WTC11 (cell line): ENCODE measurements around the gene DCAF6. TPM values are rescaled to one million over a fixed set of nuclear protein-coding genes. Genes with fewer than 3 reads are reported as not detected.

ENCODE experiments used
- ATAC-seq: fragments of 200-7000 bp; cut with Tn5 transposase; 2 replicates; pipeline ENCODE4 v1.10.0; 2021; ENCODE audit warnings: mild to moderate bottlenecking, moderate library complexity
- CTCF ChIA-PET: fragments of 300-600 bp; sonication (Branson Sonifier 250); formaldehyde crosslinking; loops from one replicate; lab custom pipeline; 2021; ENCODE audit warnings: antibody characterized with exemption; lab: Charles Lee
- POLR2A ChIA-PET: fragments of 350-600 bp; sonication (Branson Sonifier 250); formaldehyde crosslinking; loops from one replicate; lab custom pipeline; 2021; ENCODE audit warnings: antibody characterized with exemption; lab: Charles Lee
- DNase-seq: peaks from one replicate; pipeline ENCODE4 v3.0.0; 2021; ENCODE audit warnings: low spot score
- H3K27ac Mint-ChIP-seq: 2 replicates; pipeline ENCODE4 v1.8.0; 2021; ENCODE audit warnings: mixed read lengths
- H3K27me3 Mint-ChIP-seq: 2 replicates; pipeline ENCODE4 v1.8.0; 2021; ENCODE audit warnings: low read depth, mild to moderate bottlenecking, moderate library complexity, mixed read lengths
- H3K36me3 Mint-ChIP-seq: 2 replicates; pipeline ENCODE4 v1.8.0; 2021; ENCODE audit warnings: mixed read lengths
- H3K4me1 Mint-ChIP-seq: 2 replicates; pipeline ENCODE4 v1.8.0; 2022; ENCODE audit warnings: mixed read lengths
- H3K4me3 Mint-ChIP-seq: 2 replicates; pipeline ENCODE4 v1.8.0; 2021; ENCODE audit warnings: mild to moderate bottlenecking, moderate library complexity, mixed read lengths
- H3K9me3 Mint-ChIP-seq: 2 replicates; pipeline ENCODE4 v1.8.0; 2021; ENCODE audit warnings: mixed read lengths
- CREM ChIP-seq: sonication (generic); formaldehyde crosslinking; IDR thresholded peaks from 2 replicates; pipeline ENCODE4 v1.8.1; 2022; ENCODE audit warnings: mild to moderate bottlenecking, missing genetic modification reagents, moderate library complexity
- GABPB1 ChIP-seq: sonication (generic); formaldehyde crosslinking; IDR thresholded peaks from 2 replicates; pipeline ENCODE4 v1.8.1; 2023; ENCODE audit warnings: mild to moderate bottlenecking, missing genetic modification reagents
- GRHL2 ChIP-seq: fragments of 250-450 bp; sonication (Bioruptor Pico); IDR thresholded peaks from 2 replicates; pipeline ENCODE4 v1.8.0; 2022; ENCODE audit warnings: mild to moderate bottlenecking, moderate library complexity; ENCODE audit not compliant: insufficient replicate concordance, severe bottlenecking
- JUN ChIP-seq: sonication (generic); formaldehyde crosslinking; IDR thresholded peaks from 2 replicates; pipeline ENCODE4 v1.8.0; 2023; ENCODE audit warnings: mild to moderate bottlenecking, missing genetic modification reagents
- NFE2L1 ChIP-seq: sonication (generic); formaldehyde crosslinking; IDR thresholded peaks from 2 replicates; pipeline ENCODE4 v1.8.1; 2023; ENCODE audit warnings: missing genetic modification reagents
- NR1H2 ChIP-seq: sonication (generic); formaldehyde crosslinking; IDR thresholded peaks from 2 replicates; pipeline ENCODE4 v1.9.0; 2021; ENCODE audit warnings: mild to moderate bottlenecking, moderate library complexity, missing genetic modification reagents
- PRDM15 ChIP-seq: sonication (generic); formaldehyde crosslinking; IDR thresholded peaks from 2 replicates; pipeline ENCODE4 v1.8.0; 2022; ENCODE audit warnings: missing genetic modification reagents
- SMAD3 ChIP-seq: sonication (generic); formaldehyde crosslinking; IDR thresholded peaks from 2 replicates; pipeline ENCODE4 v1.8.0; 2022; ENCODE audit warnings: missing genetic modification reagents, mild to moderate bottlenecking, borderline replicate concordance
- TEAD4 ChIP-seq: sonication (generic); formaldehyde crosslinking; IDR thresholded peaks from 2 replicates; pipeline ENCODE4 v1.8.0; 2022; ENCODE audit warnings: mild to moderate bottlenecking, missing genetic modification reagents
- TP53 ChIP-seq: sonication (generic); formaldehyde crosslinking; IDR thresholded peaks from 2 replicates; pipeline ENCODE4 v1.8.1; 2023; ENCODE audit warnings: mild to moderate bottlenecking, missing genetic modification reagents
- ZNF219 ChIP-seq: sonication (generic); formaldehyde crosslinking; IDR thresholded peaks from 2 replicates; pipeline ENCODE4 v1.8.0; 2023; ENCODE audit warnings: missing genetic modification reagents, mild to moderate bottlenecking, borderline replicate concordance
- ZNF232 ChIP-seq: sonication (generic); formaldehyde crosslinking; IDR thresholded peaks from 2 replicates; pipeline ENCODE4 v1.8.0; 2022; ENCODE audit warnings: mild to moderate bottlenecking, missing genetic modification reagents
- ZNF317 ChIP-seq: sonication (generic); formaldehyde crosslinking; IDR thresholded peaks from 2 replicates; pipeline ENCODE4 v1.8.1; 2023; ENCODE audit warnings: low read depth, mild to moderate bottlenecking, moderate library complexity, missing genetic modification reagents, borderline replicate concordance
- ZNF416 ChIP-seq: fragments of 250-450 bp; sonication (Bioruptor Pico); IDR thresholded peaks from 2 replicates; pipeline ENCODE4 v1.9.0; 2021; ENCODE audit warnings: mild to moderate bottlenecking, inconsistent platforms
- ZNF423 ChIP-seq: fragments of 250-450 bp; sonication (Bioruptor Pico); IDR thresholded peaks from 2 replicates; pipeline ENCODE4 v2.1.2; 2022; ENCODE audit warnings: mild to moderate bottlenecking, moderate library complexity
- total RNA-seq: library from RNA; stranded (reverse); gene quantifications from 3 replicates; pipeline ENCODE4 v1.2.3, GENCODE V29; 2021
- TF ChIP-seq, protein P1 (sequence below): sonication (generic); formaldehyde crosslinking; IDR thresholded peaks from 2 replicates; pipeline ENCODE4 v1.8.1; 2022; ENCODE audit warnings: mild to moderate bottlenecking, moderate library complexity, missing genetic modification reagents
- TF ChIP-seq, protein P2 (sequence below): sonication (generic); formaldehyde crosslinking; IDR thresholded peaks from 2 replicates; pipeline ENCODE4 v1.8.1; 2023; ENCODE audit warnings: mild to moderate bottlenecking, missing genetic modification reagents, moderate library complexity
- TF ChIP-seq, protein P3 (sequence below): sonication (generic); formaldehyde crosslinking; IDR thresholded peaks from 2 replicates; pipeline ENCODE4 v1.8.1; 2022; ENCODE audit warnings: missing genetic modification reagents, borderline replicate concordance
- TF ChIP-seq, protein P4 (sequence below): sonication (generic); formaldehyde crosslinking; IDR thresholded peaks from 2 replicates; pipeline ENCODE4 v1.8.0; 2022; ENCODE audit warnings: mild to moderate bottlenecking, missing genetic modification reagents
- TF ChIP-seq, protein P5 (sequence below): fragments of 250-450 bp; sonication (Bioruptor Pico); IDR thresholded peaks from 2 replicates; pipeline ENCODE4 v1.9.0; 2021; ENCODE audit warnings: mild to moderate bottlenecking, borderline replicate concordance

DCAF6 gene
- total RNA-seq, 1 experiment from 2014 or later: 13.5 TPM

DNA sequence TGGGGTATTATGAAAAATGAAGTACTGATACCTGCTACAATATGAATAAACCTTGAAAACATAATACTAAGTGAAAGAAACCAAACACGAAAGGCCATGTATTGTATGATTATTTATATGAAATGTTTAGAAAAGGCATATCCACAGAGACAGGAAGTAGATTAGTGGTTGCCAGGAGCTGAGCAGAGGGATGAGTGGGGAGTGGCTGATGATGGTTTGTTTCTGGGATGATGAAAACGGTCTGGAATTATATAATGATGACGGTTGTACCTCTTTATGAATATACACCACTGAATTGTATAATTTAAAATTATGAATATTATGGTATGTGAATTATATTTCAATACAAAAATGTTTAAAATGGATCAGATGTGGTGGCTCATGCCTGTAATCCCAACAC, 64.2 kb downstream of the DCAF6 start:
- POLR2A ChIA-PET: no interaction called here
- DNase-seq (no peak), ATAC-seq (no peak)
- Mint-ChIP-seq H3K4me1 (peaks cover 14% of the 10 kb centered on the region), H3K27me3 (no peaks in the 10 kb centered on the region), H3K27ac (no peak overlapping the region), H3K4me3 (no peak overlapping the region), H3K9me3 (no peaks in the 10 kb centered on the region), H3K36me3 (peaks cover 8% of the 10 kb centered on the region)
- TF ChIP-seq JUN (CRISPR knock-in tag) (no peak), GABPB1 (no peak), NFE2L1 (CRISPR knock-in tag) (no peak)
- TF ChIP-seq, protein P1, sequence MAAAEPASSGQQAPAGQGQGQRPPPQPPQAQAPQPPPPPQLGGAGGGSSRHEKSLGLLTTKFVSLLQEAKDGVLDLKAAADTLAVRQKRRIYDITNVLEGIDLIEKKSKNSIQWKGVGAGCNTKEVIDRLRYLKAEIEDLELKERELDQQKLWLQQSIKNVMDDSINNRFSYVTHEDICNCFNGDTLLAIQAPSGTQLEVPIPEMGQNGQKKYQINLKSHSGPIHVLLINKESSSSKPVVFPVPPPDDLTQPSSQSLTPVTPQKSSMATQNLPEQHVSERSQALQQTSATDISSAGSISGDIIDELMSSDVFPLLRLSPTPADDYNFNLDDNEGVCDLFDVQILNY: no peak
- CTCF ChIA-PET: interaction anchor here (1.3 to 1.7 kb wide), 2 partner anchors 82 to 313 kb away, joined by 3 to 7 read pairs; no protein-coding TSS in a partner anchor

DNA sequence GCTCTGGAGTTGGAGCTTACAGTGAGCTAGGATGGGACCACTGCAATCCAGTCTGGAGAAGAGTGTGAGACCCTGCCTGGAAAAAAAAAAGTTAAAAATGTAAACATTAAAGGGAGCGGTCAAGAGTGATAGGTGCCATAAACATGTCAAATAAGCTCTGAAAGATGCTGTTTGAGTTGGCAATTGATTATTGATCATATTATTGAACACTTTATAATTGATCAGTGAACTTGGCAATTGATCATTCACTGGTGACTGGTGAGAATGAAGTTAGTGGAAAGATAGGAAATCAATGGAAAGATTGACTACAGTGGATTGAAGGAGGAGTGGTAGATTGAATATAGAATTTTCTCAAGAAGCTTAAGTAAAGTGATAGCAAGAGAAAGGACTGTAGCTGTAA, 64.7 kb downstream of the DCAF6 start:
- no peak for DNase-seq
- no peak overlapping the region for H3K27ac Mint-ChIP-seq
- peaks cover 14% of the 10 kb centered on the region for H3K4me1 Mint-ChIP-seq
- H3K27me3 Mint-ChIP-seq: no peaks in the 10 kb centered on the region
- no peak for ATAC-seq
- POLR2A ChIA-PET: no interaction called here
- no peak overlapping the region for H3K4me3 Mint-ChIP-seq
- no peak for TF ChIP-seq JUN (CRISPR knock-in tag)
- no peak for TF ChIP-seq GRHL2 (CRISPR knock-in tag)
- TF ChIP-seq ZNF219 (CRISPR knock-in tag): no peak
- TF ChIP-seq ZNF232: no peak
- TF ChIP-seq, protein P2, sequence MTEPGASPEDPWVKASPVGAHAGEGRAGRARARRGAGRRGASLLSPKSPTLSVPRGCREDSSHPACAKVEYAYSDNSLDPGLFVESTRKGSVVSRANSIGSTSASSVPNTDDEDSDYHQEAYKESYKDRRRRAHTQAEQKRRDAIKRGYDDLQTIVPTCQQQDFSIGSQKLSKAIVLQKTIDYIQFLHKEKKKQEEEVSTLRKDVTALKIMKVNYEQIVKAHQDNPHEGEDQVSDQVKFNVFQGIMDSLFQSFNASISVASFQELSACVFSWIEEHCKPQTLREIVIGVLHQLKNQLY: no peak
- TF ChIP-seq CREM: no peak
- TF ChIP-seq, protein P3, sequence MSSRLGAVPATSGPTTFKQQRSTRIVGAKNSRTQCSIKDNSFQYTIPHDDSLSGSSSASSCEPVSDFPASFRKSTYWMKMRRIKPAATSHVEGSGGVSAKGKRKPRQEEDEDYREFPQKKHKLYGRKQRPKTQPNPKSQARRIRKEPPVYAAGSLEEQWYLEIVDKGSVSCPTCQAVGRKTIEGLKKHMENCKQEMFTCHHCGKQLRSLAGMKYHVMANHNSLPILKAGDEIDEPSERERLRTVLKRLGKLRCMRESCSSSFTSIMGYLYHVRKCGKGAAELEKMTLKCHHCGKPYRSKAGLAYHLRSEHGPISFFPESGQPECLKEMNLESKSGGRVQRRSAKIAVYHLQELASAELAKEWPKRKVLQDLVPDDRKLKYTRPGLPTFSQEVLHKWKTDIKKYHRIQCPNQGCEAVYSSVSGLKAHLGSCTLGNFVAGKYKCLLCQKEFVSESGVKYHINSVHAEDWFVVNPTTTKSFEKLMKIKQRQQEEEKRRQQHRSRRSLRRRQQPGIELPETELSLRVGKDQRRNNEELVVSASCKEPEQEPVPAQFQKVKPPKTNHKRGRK (CRISPR knock-in tag): no peak
- H3K36me3 Mint-ChIP-seq: peaks cover 8% of the 10 kb centered on the region
- no peaks in the 10 kb centered on the region for H3K9me3 Mint-ChIP-seq
- CTCF ChIA-PET: no interaction called here

DNA sequence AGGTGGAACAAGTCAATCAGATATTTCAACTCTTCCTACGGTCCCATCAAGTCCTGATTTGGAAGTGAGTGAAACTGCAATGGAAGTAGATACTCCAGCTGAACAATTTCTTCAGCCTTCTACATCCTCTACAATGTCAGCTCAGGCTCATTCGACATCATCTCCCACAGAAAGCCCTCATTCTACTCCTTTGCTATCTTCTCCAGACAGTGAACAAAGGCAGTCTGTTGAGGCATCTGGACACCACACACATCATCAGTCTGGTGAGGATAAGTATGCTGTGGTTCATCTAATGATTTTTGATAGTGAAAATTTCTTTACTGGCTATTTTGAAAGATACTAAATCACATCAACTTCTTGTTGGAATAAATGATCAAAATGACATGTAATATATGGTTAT, 68.0 kb downstream of the DCAF6 start:
- no peaks in the 10 kb centered on the region for H3K9me3 Mint-ChIP-seq
- POLR2A ChIA-PET: no interaction called here
- peaks cover 9% of the 10 kb centered on the region for H3K4me1 Mint-ChIP-seq
- no peak for DNase-seq
- H3K27ac Mint-ChIP-seq: no peak overlapping the region
- no peak overlapping the region for H3K4me3 Mint-ChIP-seq
- peaks cover 16% of the 10 kb centered on the region for H3K36me3 Mint-ChIP-seq
- CTCF ChIA-PET: no interaction called here
- H3K27me3 Mint-ChIP-seq: no peaks in the 10 kb centered on the region
- ATAC-seq: no peak
- TF ChIP-seq SMAD3 (CRISPR knock-in tag) (no peak), ZNF423 (CRISPR knock-in tag) (no peak), ZNF416 (CRISPR knock-in tag) (no peak), TP53 (CRISPR knock-in tag) (no peak), ZNF317 (CRISPR knock-in tag) (no peak), PRDM15 (CRISPR knock-in tag) (no peak), GRHL2 (CRISPR knock-in tag) (no peak), NR1H2 (CRISPR knock-in tag) (no peak), TEAD4 (CRISPR knock-in tag) (no peak)
- TF ChIP-seq, protein P1: no peak
- TF ChIP-seq, protein P4, sequence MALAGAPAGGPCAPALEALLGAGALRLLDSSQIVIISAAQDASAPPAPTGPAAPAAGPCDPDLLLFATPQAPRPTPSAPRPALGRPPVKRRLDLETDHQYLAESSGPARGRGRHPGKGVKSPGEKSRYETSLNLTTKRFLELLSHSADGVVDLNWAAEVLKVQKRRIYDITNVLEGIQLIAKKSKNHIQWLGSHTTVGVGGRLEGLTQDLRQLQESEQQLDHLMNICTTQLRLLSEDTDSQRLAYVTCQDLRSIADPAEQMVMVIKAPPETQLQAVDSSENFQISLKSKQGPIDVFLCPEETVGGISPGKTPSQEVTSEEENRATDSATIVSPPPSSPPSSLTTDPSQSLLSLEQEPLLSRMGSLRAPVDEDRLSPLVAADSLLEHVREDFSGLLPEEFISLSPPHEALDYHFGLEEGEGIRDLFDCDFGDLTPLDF (CRISPR knock-in tag): no peak
- TF ChIP-seq, protein P5, sequence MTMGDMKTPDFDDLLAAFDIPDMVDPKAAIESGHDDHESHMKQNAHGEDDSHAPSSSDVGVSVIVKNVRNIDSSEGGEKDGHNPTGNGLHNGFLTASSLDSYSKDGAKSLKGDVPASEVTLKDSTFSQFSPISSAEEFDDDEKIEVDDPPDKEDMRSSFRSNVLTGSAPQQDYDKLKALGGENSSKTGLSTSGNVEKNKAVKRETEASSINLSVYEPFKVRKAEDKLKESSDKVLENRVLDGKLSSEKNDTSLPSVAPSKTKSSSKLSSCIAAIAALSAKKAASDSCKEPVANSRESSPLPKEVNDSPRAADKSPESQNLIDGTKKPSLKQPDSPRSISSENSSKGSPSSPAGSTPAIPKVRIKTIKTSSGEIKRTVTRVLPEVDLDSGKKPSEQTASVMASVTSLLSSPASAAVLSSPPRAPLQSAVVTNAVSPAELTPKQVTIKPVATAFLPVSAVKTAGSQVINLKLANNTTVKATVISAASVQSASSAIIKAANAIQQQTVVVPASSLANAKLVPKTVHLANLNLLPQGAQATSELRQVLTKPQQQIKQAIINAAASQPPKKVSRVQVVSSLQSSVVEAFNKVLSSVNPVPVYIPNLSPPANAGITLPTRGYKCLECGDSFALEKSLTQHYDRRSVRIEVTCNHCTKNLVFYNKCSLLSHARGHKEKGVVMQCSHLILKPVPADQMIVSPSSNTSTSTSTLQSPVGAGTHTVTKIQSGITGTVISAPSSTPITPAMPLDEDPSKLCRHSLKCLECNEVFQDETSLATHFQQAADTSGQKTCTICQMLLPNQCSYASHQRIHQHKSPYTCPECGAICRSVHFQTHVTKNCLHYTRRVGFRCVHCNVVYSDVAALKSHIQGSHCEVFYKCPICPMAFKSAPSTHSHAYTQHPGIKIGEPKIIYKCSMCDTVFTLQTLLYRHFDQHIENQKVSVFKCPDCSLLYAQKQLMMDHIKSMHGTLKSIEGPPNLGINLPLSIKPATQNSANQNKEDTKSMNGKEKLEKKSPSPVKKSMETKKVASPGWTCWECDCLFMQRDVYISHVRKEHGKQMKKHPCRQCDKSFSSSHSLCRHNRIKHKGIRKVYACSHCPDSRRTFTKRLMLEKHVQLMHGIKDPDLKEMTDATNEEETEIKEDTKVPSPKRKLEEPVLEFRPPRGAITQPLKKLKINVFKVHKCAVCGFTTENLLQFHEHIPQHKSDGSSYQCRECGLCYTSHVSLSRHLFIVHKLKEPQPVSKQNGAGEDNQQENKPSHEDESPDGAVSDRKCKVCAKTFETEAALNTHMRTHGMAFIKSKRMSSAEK (CRISPR knock-in tag): no peak
